ENCODE measurements around the gene TOPORS. TPM values are rescaled to one million over a fixed set of nuclear protein-coding genes. Genes with fewer than 3 reads are reported as not detected.

The TOPORS gene
- polyA plus RNA-seq, 1 experiment: 20.4 TPM

DNA sequence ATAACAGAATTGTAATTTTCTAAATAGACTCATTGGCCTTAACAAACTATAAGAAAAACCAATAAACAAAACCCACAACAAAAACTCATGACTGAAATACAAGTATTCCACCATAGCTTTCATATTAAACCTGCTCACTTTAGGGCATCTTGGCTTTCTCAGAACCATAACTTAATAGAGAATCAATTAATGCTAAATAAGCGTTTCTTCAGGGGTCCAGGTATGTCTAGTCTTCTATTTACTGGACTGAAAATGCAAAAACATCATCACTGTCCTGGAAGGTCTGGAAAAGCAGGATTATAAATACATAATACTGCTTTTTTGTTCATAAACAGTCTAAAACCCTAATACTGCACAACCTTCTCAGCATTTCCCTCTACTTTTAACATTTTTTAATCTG, 6.5 kb downstream of the TOPORS start:
- TF ChIP-seq, protein P1, sequence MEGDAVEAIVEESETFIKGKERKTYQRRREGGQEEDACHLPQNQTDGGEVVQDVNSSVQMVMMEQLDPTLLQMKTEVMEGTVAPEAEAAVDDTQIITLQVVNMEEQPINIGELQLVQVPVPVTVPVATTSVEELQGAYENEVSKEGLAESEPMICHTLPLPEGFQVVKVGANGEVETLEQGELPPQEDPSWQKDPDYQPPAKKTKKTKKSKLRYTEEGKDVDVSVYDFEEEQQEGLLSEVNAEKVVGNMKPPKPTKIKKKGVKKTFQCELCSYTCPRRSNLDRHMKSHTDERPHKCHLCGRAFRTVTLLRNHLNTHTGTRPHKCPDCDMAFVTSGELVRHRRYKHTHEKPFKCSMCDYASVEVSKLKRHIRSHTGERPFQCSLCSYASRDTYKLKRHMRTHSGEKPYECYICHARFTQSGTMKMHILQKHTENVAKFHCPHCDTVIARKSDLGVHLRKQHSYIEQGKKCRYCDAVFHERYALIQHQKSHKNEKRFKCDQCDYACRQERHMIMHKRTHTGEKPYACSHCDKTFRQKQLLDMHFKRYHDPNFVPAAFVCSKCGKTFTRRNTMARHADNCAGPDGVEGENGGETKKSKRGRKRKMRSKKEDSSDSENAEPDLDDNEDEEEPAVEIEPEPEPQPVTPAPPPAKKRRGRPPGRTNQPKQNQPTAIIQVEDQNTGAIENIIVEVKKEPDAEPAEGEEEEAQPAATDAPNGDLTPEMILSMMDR (IDR thresholded peaks at IDR 0.05; ENCODE audit: low read depth, low read length): no peak
- H3K27me3 ChIP-seq (ENCODE audit: control insufficient read depth, insufficient read depth, low read length): no peaks in the 10 kb centered on the region
- no peak for DNase-seq (ENCODE audit: low read depth, low spot score)
- ChIA-PET POLR2A (no interaction called here), CTCF (interaction anchor here (1.9 to 10.9 kb wide), 3 partner anchors 20 to 167 kb away, joined by 5 to 106 read pairs (median 21); partner anchors contain the start of gene RIGI)
- H3K4me3 ChIP-seq (ENCODE audit: low read depth, low read length): no peak overlapping the region
- H3K9me3 ChIP-seq (ENCODE audit: control insufficient read depth, insufficient read depth, low read length): no peaks in the 10 kb centered on the region
- no peak overlapping the region for H3K27ac ChIP-seq (ENCODE audit: low read depth, low read length)

DNA sequence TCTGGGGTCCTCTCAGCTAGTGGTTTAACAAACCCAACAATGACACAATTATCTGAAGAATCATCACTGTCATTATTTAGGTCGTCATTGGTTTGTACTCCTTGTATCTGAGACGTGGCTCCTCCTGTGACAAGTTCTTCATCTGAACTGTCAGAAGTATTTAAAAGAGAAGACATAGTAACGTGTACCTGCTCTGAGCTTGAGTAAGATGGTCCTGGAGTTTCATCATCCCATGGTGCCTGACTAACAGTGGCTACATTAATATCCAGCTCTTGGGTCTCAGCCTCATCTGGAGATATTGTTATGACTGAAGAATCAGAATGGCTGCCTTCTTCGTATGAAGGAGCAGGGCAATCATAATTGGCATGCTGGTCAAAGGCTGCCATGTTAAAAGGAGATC, 9.3 kb downstream of the TOPORS start:
- TF ChIP-seq, protein P1 (IDR thresholded peaks at IDR 0.05; ENCODE audit: low read depth, low read length): no peak
- ChIA-PET CTCF (interaction anchor here (0.6 to 3.1 kb wide), 4 partner anchors 18 to 653 kb away, joined by 3 to 21 read pairs (median 10); partner anchors contain the start of gene RIGI), POLR2A (no interaction called here)
- DNase-seq (ENCODE audit: low read depth, low spot score): no peak
- Histone ChIP-seq H3K9me3 (ENCODE audit: control insufficient read depth, insufficient read depth, low read length) (no peaks in the 10 kb centered on the region), H3K27me3 (ENCODE audit: control insufficient read depth, insufficient read depth, low read length) (no peaks in the 10 kb centered on the region), H3K4me3 (ENCODE audit: low read depth, low read length) (no peak overlapping the region), H3K27ac (ENCODE audit: low read depth, low read length) (no peak overlapping the region)

DNA sequence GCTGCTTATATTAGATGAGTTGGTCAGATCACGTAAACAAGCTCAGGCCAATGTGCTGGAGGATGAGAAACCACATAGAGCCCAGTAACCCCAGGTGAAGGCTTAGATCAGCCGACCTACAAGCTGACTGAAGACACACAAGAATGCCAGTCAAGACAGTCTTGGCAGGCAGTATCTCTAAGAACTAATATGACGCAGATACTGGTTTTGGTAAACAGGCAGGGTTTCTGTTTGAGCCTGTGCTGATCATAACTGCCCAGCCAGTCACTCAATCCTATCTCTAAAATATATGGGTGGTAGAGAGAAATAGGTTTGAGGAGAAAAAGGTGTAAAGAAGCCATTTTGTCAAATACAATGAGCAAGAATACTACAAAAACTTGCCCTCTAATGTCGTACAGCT, 18.6 kb downstream of the TOPORS start:
- Histone ChIP-seq H3K9me3 (ENCODE audit: control insufficient read depth, insufficient read depth, low read length) (no peaks in the 10 kb centered on the region), H3K27me3 (ENCODE audit: control insufficient read depth, insufficient read depth, low read length) (no peaks in the 10 kb centered on the region), H3K4me3 (ENCODE audit: low read depth, low read length) (no peak overlapping the region), H3K27ac (ENCODE audit: low read depth, low read length) (no peak overlapping the region)
- ChIA-PET POLR2A (no interaction called here), CTCF (interaction anchor here (1.4 kb wide), 1 partner anchor 435 kb away, joined by 3 read pairs; no protein-coding TSS in a partner anchor)
- TF ChIP-seq, protein P1 (IDR thresholded peaks at IDR 0.05; ENCODE audit: low read depth, low read length): no peak
- DNase-seq (ENCODE audit: low read depth, low spot score): no peak

DNA sequence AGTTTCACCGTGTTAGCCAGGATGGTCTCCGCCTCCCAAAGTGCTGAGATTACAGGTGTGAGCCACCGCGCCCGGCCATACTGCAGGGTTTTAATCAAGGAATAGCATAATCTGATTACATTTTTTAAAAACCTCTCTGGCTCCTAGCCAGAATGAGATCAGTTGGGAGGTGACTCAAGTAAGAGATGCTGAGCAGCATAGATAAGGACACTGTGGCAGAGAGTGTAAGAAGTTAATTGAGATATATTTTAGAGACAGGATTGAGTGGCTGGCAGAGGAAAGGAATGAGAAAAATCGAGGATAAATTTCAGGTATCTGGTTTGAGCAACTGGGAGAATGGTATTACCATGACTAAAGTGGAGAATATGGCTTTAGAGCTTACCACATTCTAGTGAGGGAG, 19.1 kb downstream of the TOPORS start:
- H3K4me3 ChIP-seq (ENCODE audit: low read depth, low read length): no peak overlapping the region
- no peak overlapping the region for H3K27ac ChIP-seq (ENCODE audit: low read depth, low read length)
- DNase-seq (ENCODE audit: low read depth, low spot score): no peak
- no peaks in the 10 kb centered on the region for H3K27me3 ChIP-seq (ENCODE audit: control insufficient read depth, insufficient read depth, low read length)
- CTCF ChIA-PET: interaction anchor here (0.7 to 1.4 kb wide), 3 partner anchors 46 to 435 kb away, joined by 3 to 7 read pairs (median 3); no protein-coding TSS in a partner anchor
- TF ChIP-seq, protein P1 (IDR thresholded peaks at IDR 0.05; ENCODE audit: low read depth, low read length): no peak
- POLR2A ChIA-PET: no interaction called here
- no peaks in the 10 kb centered on the region for H3K9me3 ChIP-seq (ENCODE audit: control insufficient read depth, insufficient read depth, low read length)

DNA sequence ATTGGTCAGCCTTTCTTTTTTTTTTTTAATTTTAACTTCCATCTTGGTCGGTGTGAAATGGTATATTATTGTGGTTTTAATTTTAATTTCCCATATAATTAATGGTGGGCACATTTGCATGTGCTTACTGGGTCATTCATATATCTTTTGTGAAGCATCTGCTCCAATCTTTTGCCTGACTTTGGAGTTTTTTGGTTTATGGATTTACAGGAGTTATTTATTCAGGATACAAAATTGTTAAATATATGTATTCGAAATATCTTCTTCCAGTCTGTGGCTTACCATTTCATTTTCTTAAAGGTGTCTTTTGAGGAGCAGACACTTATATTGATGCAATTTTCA, 25.7 kb downstream of the TOPORS start:
- no peak overlapping the region for H3K27ac ChIP-seq (ENCODE audit: low read depth, low read length)
- DNase-seq (ENCODE audit: low read depth, low spot score): no peak

More for the DNA sequence above, 25.7 kb downstream of the TOPORS start:
- CTCF ChIA-PET: interaction anchor here (0.6 to 3.8 kb wide), 9 partner anchors 13 to 1325 kb away, joined by 3 to 63 read pairs (median 6); no protein-coding TSS in a partner anchor
- POLR2A ChIA-PET: interaction anchor here (0.6 to 2.5 kb wide), 2 partner anchors 25 to 124 kb away, joined by 5 to 17 read pairs; partner anchors contain the start of genes SMIM27 and TOPORS
- Histone ChIP-seq H3K4me3 (ENCODE audit: low read depth, low read length) (peak overlapping the region; percentile 84), H3K27me3 (ENCODE audit: control insufficient read depth, insufficient read depth, low read length) (no peaks in the 10 kb centered on the region), H3K9me3 (ENCODE audit: control insufficient read depth, insufficient read depth, low read length) (no peaks in the 10 kb centered on the region)
- TF ChIP-seq, protein P1 (IDR thresholded peaks at IDR 0.05; ENCODE audit: low read depth, low read length): no peak

Data from AG04450 (cell line).